Islet of Langerhans (tissue), 1 donor: Measurements from ENCODE around the gene EIF4E2.
"Not testable (repeated sequence)": the region's sequence is repeated elsewhere in the genome, so short reads cannot be mapped to it uniquely, and the experiment has no call there.

Source experiments
- FAIRE-seq: peaks from one replicate; lab custom pipeline; 2011; peaks lifted over from hg19 to GRCh38; lab: Jason Lieb, UNC

EIF4E2 gene

GRCh38 chr2:232569541-232569940 is 19.1 kb downstream of the EIF4E2 start:
- FAIRE-seq = no peak

DNA sequence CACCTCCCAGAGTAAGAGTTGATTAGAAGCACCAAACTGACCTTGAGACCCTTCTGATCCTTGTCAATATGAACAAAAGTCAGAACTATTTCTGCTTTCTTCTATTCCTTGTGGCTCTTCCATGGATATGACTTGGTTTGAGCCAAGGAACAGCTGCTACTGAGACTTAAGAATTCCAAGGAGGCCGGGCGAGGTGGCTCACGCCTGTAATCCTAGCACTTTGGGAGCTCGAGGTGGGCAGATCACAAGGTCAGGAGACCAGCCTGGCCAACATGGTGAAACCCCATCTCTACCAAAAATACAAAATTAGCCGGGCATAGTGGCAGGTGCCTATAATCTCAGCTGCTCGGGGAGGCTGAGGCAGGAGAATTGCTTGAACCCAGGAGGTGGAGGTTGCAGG is 20.0 kb downstream of the EIF4E2 start:
- FAIRE-seq = not testable (repeated sequence)

- FAIRE-seq = no peak
Measured at GRCh38 chr2:232571026-232571474, 20.6 kb downstream of the EIF4E2 start.

DNA sequence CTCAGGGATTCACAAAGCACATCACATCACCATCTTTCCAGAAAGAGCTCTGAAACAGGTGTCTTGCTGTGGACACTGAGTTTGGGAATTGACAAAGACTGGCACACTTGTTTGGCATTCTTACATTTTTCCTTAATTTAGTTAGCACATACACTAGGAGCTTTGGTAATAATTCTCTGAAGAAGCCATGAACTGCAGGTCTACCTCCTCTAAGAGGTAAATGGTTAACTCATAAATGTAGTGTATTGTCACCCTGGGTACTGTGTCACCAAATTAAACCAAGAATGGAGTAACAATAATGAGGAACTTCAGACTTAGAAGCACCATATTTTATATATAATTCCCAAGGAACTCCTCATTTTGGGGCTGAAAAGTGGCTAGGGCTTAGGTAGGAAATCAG is 22.6 kb downstream of the EIF4E2 start:
- no peak for FAIRE-seq

DNA sequence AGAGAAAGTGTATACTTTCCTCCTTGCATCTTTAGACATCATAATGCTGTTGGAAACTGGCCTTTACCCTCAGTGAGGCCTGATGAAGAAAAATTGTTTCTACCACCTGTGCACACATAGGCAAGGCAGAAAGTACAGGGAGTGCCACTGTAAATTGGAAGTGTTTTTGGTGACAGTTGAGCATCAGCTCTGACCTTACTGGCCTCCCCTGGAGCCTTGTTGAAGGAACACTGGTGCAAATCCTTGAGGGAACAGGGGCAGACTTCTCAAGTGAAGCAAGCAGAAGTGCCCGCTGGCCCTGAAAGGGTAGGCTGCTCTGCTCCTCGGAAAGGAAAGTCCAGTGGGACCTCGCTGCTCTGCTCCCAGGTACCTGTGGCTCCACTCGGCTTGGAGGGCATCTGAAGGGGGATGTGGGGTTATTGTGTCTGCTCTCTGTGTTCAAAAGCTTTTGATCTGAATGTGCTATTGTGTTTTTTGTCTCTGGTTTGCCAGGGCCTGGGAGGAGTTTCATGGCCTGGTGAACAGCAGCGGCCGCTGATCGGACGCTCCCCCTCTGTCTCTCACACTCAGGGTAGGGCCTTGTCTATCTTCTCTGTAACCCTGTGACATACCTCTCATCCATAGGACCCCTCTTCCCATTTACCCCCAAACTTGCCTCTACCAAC is 23.4 kb downstream of the EIF4E2 start:
- FAIRE-seq = no peak

DNA sequence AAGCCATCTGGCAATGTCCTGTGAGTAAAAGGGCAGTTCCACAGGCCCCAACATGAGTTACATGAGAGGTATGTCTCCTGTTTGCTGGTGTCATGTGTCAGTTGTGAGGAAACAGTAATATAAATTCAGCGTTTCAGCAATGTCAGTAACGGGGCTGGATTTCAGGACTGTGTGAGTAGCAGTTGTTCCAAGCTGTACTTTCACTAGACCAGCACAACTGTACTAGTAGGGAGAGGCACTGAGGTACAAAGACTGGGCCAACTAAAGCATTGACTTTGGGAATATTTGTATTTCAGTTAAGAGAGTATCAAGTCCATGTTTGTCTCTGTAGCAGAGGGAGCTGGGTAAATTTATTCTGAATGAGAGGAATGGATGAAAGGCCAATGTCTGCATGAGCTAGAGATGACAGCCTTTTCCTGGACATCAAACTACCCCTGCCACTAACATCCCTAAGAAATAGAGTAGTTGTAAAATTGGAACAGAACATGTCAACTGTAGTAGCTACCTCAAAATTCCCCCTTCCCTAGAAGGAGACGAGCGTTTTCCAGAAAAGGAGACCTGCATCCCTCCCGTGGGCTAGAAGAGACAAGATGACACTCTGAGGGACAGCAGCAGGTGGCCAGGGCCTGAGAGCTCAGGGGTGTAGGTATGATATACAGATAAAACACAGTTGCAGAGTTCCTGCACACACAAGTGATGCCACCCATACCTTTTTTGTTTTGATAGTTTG is 24.4 kb downstream of the EIF4E2 start:
- no peak for FAIRE-seq

DNA sequence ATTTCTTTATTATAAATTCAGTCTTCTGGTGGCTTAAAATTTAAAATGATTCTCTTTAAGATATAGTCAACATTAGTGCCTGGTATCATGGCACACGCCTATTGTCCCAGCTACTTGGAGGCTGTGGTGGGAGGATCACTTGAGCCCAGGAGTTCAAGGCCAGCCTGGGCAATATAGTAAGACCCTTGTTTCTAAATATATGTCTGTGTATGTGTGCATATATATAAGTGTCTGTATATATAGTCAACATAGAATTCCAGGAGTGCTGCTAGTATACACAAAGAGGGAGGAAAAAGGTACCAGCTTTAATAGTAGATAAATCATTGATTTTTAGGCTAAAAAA is 24.9 kb downstream of the EIF4E2 start:
- FAIRE-seq = no peak

DNA sequence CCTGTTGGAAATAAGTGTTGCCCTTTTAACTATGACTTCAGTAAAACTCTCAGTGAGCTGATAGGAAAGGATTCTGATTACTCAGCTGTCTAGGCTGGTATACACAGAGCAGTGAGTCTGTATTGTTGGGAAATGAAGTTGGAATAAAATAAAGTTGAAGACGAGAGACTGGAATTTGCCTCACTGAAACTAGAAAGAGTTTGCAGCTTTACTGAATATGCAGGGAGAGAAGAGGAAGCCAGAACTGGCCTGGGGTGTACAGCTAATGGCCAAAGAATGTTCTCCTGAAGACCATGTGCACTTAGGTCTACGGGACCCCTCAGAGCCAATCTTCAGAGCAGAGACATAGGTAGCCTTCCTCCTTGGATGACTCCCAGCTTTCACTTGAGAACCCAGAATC is 26.5 kb downstream of the EIF4E2 start:
- no peak for FAIRE-seq

DNA sequence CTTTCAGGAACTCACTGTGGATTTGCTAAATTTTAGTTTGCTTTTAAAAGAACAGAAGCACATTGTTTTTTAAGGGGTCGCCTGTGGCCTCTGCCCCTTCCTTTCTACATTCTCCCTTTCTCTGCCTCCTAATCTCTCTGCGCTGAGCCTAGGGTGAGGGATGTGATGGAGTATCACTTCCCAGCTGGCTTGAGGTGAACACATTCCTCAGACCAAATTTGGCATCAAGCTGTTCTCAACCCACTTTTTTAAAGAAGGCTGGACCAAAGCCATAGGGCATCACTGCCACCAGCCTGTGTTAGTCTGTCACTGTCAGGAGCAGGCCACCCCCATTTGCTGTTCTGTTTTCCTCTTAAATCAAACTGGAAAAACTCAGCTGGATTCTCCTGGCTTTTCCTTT is 27.4 kb downstream of the EIF4E2 start:
- no peak for FAIRE-seq

- FAIRE-seq = no peak
Measured at GRCh38 chr2:232578626-232579025, 28.1 kb downstream of the EIF4E2 start.

- no peak for FAIRE-seq
Measured at GRCh38 chr2:232580648-232580981, 30.1 kb downstream of the EIF4E2 start.

GRCh38 chr2:232581725-232582124 is 31.2 kb downstream of the EIF4E2 start:
- no peak for FAIRE-seq

DNA sequence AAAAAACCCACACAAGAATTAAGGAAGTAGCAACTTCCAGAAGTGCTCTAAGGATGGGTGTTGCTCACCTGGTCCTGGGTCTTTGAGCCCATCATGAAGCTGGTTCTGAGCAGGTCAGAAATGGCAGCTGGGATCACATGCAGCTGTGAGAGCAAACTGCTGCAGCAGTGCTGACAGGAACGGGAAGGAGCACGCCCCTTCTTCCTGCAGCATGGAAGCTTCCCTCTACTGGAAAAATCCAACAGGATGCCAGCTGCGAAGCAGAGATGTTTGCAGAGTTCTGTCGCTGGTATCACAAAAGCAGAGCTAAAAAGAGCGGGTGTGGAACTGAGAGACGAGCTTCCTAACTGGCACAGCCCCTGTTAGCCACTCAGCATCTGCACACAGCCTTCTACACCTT is 33.7 kb downstream of the EIF4E2 start:
- no peak for FAIRE-seq

DNA sequence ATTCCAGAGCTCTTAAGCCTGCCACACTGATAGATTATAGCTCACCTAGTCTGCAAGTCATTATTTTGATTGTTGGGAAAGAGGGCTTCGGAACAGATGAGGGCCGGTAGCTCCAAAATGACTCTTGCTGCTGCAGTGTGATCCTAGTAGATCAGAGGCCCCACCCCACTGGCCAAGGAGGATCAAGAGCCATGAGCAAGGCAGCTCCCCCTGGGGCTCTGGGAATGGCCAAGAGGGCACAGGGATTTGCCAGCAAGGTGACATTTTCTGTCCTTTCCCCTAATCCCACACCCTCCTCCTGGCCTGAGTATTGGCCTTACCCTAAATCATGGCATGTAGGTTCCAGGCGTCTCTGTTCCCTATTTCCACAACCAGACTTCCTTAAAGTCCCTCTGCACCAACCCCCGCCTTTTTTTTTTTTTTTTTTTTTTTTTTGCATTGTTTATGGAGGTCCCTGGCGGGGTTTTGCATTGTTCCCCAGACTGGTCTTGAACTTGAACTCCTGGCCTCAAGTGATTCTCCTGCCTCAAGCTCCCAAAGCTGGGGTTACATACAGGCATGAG is 36.5 kb downstream of the EIF4E2 start:
- FAIRE-seq = no peak

DNA sequence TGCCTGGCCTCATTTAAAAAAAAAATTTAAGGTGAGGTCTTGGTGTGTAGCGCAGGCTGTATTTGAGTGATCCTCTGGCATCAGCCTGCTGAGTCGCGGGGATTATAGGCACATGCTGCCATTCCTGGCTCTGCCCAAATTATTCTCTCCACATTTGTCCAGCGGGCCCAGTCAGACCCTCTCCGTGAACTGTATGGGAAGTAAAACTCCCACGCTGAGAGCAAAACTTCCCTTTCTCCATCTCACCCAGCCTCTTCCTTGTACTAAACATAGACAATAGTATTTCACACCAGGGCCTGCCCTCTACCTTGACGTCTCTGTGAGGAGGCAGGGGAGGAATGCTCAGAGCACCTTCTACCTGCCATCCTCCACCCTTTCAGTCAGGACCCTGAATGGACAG is 37.0 kb downstream of the EIF4E2 start:
- FAIRE-seq = no peak

GRCh38 chr2:232588031-232588430 is 37.5 kb downstream of the EIF4E2 start:
- no peak for FAIRE-seq

- no peak for FAIRE-seq
Measured at GRCh38 chr2:232588680-232589585, 38.4 kb downstream of the EIF4E2 start.

DNA sequence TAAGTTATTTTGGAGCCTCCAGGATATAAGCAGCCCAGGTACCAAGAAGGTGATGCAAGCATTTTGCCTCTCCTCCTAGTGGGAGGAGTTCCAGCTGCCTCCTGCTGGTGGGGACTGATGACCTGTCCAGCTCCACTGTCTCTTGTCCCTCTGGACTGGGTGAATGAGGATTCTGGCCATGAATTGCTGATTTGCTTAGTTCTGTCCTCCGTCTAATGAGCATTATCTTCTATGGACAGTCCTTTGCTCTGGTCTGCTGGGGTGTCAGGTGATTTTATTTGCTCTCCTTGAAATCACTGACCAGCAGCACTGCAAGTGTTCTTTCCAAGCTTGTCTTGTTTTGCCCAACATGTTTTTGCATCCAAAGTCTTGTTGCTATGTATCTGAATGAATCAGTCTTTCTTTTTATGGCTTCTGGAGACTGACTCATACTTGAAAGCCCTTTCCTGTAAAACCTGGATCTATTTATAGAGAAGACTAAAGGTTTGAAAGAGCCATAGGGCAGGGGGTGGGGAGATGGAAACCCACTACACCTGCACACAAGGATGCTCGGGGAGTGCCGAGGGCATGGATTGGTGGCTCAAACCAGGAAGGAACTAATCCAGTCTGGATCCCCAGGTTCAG is 42.4 kb downstream of the EIF4E2 start:
- FAIRE-seq = peak; percentile 61

GRCh38 chr2:232593982-232594381 is 43.5 kb downstream of the EIF4E2 start:
- FAIRE-seq = no peak

DNA sequence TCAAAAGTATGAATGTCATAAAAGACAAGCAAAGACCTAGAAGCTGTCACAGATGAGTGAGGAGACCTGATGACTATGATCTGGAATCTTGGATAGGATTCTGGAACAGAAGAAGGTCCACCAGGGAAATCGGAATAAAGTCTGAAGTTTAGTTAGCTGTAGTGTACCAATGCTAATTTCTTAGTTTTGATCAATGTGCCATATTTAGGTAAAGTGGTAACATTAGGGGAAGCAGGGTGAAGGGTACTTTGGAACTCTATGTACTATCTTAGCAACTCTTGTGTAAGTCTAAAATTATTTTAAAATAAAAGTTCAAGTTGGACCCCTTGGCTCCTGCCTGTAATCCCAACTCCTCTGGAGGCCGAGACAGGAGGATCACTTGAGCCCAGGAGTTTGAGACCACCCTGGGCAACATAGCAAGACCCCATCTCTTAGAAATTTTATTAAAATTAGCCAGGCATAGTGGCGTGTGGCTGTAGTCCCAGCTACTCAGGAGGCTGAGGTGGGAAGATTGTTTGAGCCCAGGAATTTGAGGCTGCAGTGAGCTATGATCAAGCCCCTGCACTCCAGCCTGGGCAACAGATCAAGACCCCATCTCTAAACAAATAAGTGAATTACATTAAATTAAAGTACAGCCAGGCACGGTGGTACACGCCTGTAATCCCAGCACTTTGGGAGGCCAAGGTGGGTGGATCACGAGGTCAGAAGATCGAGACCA is 47.0 kb downstream of the EIF4E2 start:
- FAIRE-seq = no peak

GRCh38 chr2:232598293-232598692 is 47.8 kb downstream of the EIF4E2 start:
- FAIRE-seq = no peak
